HG03196 (cell line): ENCODE results near the gene GNL3L.
"Not testable (repeated sequence)": the region's sequence is repeated elsewhere in the genome, so short reads cannot be mapped to it uniquely, and the experiment has no call there.

Source experiments
- ATAC-seq: cut with Tn5 transposase; IDR thresholded peaks from one replicate; pipeline ENCODE4 v1.9.1; 2021; ENCODE audit not compliant: unreplicated experiment

The GNL3L gene

GRCh38 chrX:54529552-54530356, at the start of gene GNL3L:
Gene GNL3L, plus strand, starts transcription at chrX:54530219. Its CDS starts 2,348 bp downstream, at chrX:54532567.
- peak; percentile 79 for ATAC-seq

- no peak for ATAC-seq
These were observed 47.0 kb upstream of the GNL3L start for GRCh38 chrX:54482839-54483593.

- ATAC-seq: no peak
These were observed 46.1 kb upstream of the GNL3L start for GRCh38 chrX:54483946-54484345.

- ATAC-seq: no peak
These were observed 45.4 kb upstream of the GNL3L start for GRCh38 chrX:54484666-54485065.

GRCh38 chrX:54489819-54490218, 40.2 kb upstream of the GNL3L start:
- not testable (repeated sequence) for ATAC-seq

- ATAC-seq: no peak
These were observed 37.7 kb upstream of the GNL3L start for GRCh38 chrX:54492340-54492739.

- ATAC-seq: no peak
These were observed 35.6 kb upstream of the GNL3L start for GRCh38 chrX:54494166-54494988.

- ATAC-seq: no peak
These were observed 34.8 kb upstream of the GNL3L start for GRCh38 chrX:54494989-54495813.

GRCh38 chrX:54495814-54496516, 34.1 kb upstream of the GNL3L start, which contains the start of gene FGD1:
Gene FGD1, minus strand, starts transcription at chrX:54496234. Its CDS starts 802 bp downstream, at chrX:54495432.
- no peak for ATAC-seq

GRCh38 chrX:54496517-54496852, 33.5 kb upstream of the GNL3L start:
- no peak for ATAC-seq

- ATAC-seq: no peak
These were observed 33.1 kb upstream of the GNL3L start for GRCh38 chrX:54496936-54497335.

- no peak for ATAC-seq
These were observed 20.6 kb upstream of the GNL3L start for GRCh38 chrX:54509400-54509799.

- ATAC-seq: no peak
These were observed 868 bp upstream of the GNL3L start for GRCh38 chrX:54529151-54529550.

- ATAC-seq: peak; percentile 32
These were observed 410 bp downstream of the GNL3L start for GRCh38 chrX:54530357-54530900.

- ATAC-seq: no peak
These were observed 4.3 kb downstream of the GNL3L start for GRCh38 chrX:54534271-54534670.

- ATAC-seq: no peak
These were observed 10.3 kb downstream of the GNL3L start for GRCh38 chrX:54540289-54540688.

- ATAC-seq: not testable (repeated sequence)
These were observed 12.2 kb downstream of the GNL3L start for GRCh38 chrX:54542239-54542638.

GRCh38 chrX:54550821-54551220, 20.8 kb downstream of the GNL3L start:
- no peak for ATAC-seq

GRCh38 chrX:54551801-54552200, 21.8 kb downstream of the GNL3L start:
- ATAC-seq: no peak

- ATAC-seq: not testable (repeated sequence)
These were observed 25.0 kb downstream of the GNL3L start for GRCh38 chrX:54555006-54555405.
